Endometrial microvascular endothelial cells (primary cell): ENCODE data around the gene ZNF32. TPM values are rescaled to one million over a fixed set of nuclear protein-coding genes. Genes with fewer than 3 reads are reported as not detected.
"Not testable (repeated sequence)": the region's sequence is repeated elsewhere in the genome, so short reads cannot be mapped to it uniquely, and the experiment has no call there.

ENCODE experiments used
- in situ Hi-C: cut with HindIII; loops from 2 replicates; pipeline ENCODE4 v1.10.0; 2017; ENCODE audit warnings: low sequenced_read_pairs, low pct_unique_long_range_greater_than_20kb; ENCODE audit errors: inconsistent ontology term
- total RNA-seq: library from RNA; depleted of rRNA; stranded (reverse); fragments of >200 nt; gene quantifications from one replicate; pipeline ENCODE4 v1.2.3, GENCODE V29; 2015; ENCODE audit errors: inconsistent ontology term

The ZNF32 gene
- total RNA-seq, 1 donor from 2014 or later, result 30.2 TPM

- in situ Hi-C loops, result no loop called here
Observed at GRCh38 chr10:43648095-43648397, 635 bp downstream of the ZNF32 start.

- in situ Hi-C loops, result no loop called here
Observed at GRCh38 chr10:43647576-43647975, 1.1 kb downstream of the ZNF32 start.

GRCh38 chr10:43645866-43646265 lies 2.8 kb downstream of the ZNF32 start:
- in situ Hi-C loops, result no loop called here

DNA sequence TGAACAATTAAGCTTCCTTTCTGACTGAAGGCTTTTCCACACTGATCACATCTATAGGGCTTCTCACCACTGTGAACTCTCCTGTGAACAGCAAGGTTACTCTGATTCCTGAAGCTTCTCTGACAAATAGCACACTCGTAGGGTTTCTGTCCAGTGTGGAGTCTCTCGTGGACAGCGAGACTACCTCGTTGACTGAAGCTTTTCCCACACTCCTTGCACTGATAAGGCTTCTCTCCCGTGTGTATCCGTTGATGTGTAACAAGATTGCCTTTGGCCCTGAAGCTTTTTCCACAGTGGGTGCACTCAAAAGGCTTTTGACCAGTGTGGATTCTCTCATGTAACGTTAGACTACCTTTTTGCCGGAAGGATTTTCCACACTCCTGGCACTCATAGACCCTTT lies 4.4 kb downstream of the ZNF32 start:
- in situ Hi-C loops, result no loop called here

GRCh38 chr10:43640603-43641002 lies 8.1 kb downstream of the ZNF32 start:
- in situ Hi-C loops, result no loop called here

DNA sequence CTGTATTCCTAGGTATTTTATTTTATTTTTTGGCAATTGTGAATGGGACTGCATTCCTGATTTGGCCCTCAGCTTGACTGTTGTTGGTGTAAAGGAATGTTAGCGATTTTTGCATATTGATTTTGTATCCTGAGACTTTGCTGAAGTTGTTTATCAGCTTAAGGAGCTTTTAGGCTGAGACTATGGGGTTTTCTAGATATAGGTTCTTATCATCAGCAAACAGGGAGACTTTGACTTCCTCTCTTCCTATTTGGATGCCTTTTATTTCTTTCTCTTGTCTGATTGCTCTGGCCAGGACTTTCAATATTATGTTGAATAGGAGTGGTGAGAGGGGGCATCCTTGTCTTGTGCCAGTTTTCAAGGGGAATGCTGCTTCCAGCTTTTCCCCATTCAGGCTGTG lies 12.9 kb downstream of the ZNF32 start:
- in situ Hi-C loops, result not testable (repeated sequence)

- in situ Hi-C loops, result no loop called here
Observed at GRCh38 chr10:43628956-43629355, 19.7 kb downstream of the ZNF32 start.

GRCh38 chr10:43627942-43628341 lies 20.7 kb downstream of the ZNF32 start:
- in situ Hi-C loops, result no loop called here

DNA sequence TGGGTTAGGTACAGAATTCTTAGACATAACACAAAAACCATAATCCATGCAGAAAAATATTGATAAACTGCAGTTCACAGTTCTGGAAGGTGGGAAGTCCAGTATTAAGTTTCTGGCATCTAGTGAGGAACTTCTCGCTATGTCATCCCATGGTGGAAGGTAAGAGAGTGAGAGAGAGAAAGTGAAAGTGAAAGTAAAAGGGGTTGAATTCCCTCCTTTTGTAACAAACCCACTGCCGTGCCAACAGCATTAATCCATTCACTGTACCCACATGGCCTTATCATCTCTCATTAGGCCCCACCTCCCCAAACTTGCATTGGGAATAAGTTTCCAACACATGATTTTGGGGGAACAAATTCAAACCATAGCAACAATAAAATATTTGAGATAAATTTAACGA lies 25.3 kb downstream of the ZNF32 start:
- in situ Hi-C loops, result no loop called here

- in situ Hi-C loops, result no loop called here
Observed at GRCh38 chr10:43622038-43622437, 26.6 kb downstream of the ZNF32 start.

- in situ Hi-C loops, result no loop called here
Observed at GRCh38 chr10:43619368-43619767, 29.3 kb downstream of the ZNF32 start.

DNA sequence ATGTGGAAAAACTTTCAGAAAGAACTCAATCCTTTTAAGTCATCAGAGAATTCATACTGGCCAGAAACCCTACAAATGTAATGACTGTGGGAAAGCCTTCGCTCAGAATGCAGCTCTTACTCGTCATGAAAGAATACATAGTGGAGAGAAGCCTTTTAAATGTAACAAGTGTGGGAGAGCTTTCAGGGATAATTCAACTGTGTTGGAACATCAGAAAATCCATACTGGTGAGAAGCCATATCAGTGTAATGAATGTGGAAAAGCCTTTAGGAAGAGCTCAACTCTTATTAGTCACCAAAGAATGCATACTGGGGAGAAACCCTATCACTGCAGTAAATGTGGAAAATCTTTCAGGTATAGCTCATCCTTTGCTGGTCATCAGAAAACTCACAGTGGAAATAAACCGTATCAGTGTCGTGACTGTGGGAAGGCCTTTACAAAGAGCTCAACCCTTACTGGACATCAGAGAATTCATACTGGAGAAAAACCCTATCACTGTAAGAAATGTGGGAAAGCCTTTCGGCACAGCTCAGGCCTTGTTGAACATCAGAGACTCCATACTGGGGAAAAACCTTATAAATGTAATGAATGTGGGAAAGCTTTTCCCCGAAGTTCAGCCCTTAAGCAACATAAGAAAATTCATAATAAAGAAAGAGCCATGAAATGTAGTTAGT lies 31.8 kb downstream of the ZNF32 start:
- in situ Hi-C loops, result no loop called here

GRCh38 chr10:43610636-43611035 lies 38.0 kb downstream of the ZNF32 start:
- in situ Hi-C loops, result no loop called here

DNA sequence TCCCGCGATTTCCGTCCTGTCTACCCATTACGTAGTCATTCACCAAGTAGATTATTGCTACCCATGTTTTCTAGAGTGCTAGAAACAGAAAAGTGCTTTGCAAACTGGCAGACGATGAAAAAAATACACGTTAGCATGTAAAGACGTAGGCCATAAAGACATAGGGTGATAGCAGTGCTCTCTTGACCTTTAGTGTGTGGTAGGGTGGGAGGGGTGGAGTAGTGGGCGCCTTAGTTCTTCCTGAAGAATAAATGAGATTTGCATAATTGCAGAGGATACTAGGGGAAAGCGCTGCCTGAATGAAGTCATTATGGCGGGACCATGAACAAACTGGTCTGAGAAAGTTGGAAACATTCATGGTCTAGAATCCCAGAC lies 41.5 kb downstream of the ZNF32 start:
- in situ Hi-C loops, result no loop called here

GRCh38 chr10:43606323-43607198 lies 42.1 kb downstream of the ZNF32 start, which contains the start of gene ZNF485:
Gene ZNF485, plus strand, starts transcription at chr10:43606438. Its CDS starts 613 bp downstream, at chr10:43607051.
- in situ Hi-C loops, result no loop called here

- in situ Hi-C loops, result no loop called here
Observed at GRCh38 chr10:43605850-43606322, 42.8 kb downstream of the ZNF32 start.

- in situ Hi-C loops, result not testable (repeated sequence)
Observed at GRCh38 chr10:43601576-43601975, 47.1 kb downstream of the ZNF32 start.

DNA sequence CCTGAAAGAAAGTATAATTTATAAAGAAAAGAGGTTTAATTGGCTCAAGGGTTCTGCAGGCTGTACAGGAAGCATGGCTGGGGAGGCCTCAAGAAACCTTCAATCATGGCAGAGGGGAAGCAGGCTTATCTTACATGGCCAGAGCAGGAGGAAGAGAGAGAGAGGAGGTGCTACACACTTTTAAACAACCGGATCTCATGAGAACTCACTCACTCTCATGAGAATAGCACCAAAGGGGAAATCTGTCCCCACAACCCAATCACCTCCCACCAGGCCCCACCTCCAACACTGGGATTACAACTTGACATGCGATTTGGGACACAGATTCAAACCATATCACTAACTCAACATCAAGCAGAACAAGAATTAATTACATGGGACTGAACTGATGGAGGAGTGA lies 49.3 kb downstream of the ZNF32 start:
- in situ Hi-C loops, result no loop called here

- in situ Hi-C loops, result no loop called here
Observed at GRCh38 chr10:43598446-43598845, 50.2 kb downstream of the ZNF32 start.

GRCh38 chr10:43596546-43596945 lies 52.1 kb downstream of the ZNF32 start:
- in situ Hi-C loops, result no loop called here
